Trophoblast cell (in vitro differentiated cells and primary cell): ENCODE data around the gene EXOC4.
"Not testable (repeated sequence)": the region's sequence is repeated elsewhere in the genome, so short reads cannot be mapped to it uniquely, and the experiment has no call there.

Experiments used
- DNase-seq, 2 donors: peaks; one replicate each; pipeline ENCODE4 v3.0.0-alpha.2; 2016
- H2AFZ ChIP-seq: 2 replicates; pipeline ENCODE4 v1.6.1; 2013; ENCODE audit warnings: low read length, moderate library complexity, mild to moderate bottlenecking; ENCODE audit not compliant: insufficient read depth, poor library complexity
- H2AK5ac ChIP-seq: 2 replicates; pipeline ENCODE4 v1.6.1; 2013; ENCODE audit warnings: mild to moderate bottlenecking, low read length
- H2BK120ac ChIP-seq: 2 replicates; pipeline ENCODE4 v1.6.1; 2013; ENCODE audit warnings: low read length, mild to moderate bottlenecking, moderate library complexity; ENCODE audit not compliant: insufficient read depth, poor library complexity
- H2BK12ac ChIP-seq: 2 replicates; pipeline ENCODE4 v1.6.1; 2013; ENCODE audit warnings: mild to moderate bottlenecking, low read length, moderate library complexity
- H2BK5ac ChIP-seq: 2 replicates; pipeline ENCODE4 v1.6.1; 2013; ENCODE audit warnings: low read length, low read depth, moderate library complexity, mild to moderate bottlenecking; ENCODE audit not compliant: poor library complexity
- H3K14ac ChIP-seq: 2 replicates; pipeline ENCODE4 v1.6.1; 2013; ENCODE audit warnings: mild to moderate bottlenecking, low read length
- H3K18ac ChIP-seq: 2 replicates; pipeline ENCODE4 v1.6.1; 2013; ENCODE audit warnings: mild to moderate bottlenecking, low read length
- H3K23ac ChIP-seq: 2 replicates; pipeline ENCODE4 v1.6.1; 2013; ENCODE audit warnings: low read length
- H3K27ac ChIP-seq: 2 replicates; pipeline ENCODE4 v1.5.1; 2013; ENCODE audit warnings: low read depth, mild to moderate bottlenecking, inconsistent platforms, low read length, moderate library complexity
- H3K27me3 ChIP-seq: 2 replicates; pipeline ENCODE4 v1.6.1; 2013; ENCODE audit warnings: inconsistent platforms, mild to moderate bottlenecking, low read length, moderate library complexity; ENCODE audit not compliant: insufficient read depth
- H3K36me3 ChIP-seq, 2 experiments: 1 replicate in 1 of 2; 2 replicates in 1 of 2; pipeline ENCODE4 v1.6.1; 2013; ENCODE audit warnings: low read length in 2 of 2, mild to moderate bottlenecking in 2 of 2, moderate library complexity in 1 of 2; ENCODE audit not compliant: insufficient read depth in 2 of 2, control insufficient read depth in 1 of 2
- H3K4ac ChIP-seq: 2 replicates; pipeline ENCODE4 v1.6.1; 2013; ENCODE audit warnings: low read depth, mild to moderate bottlenecking, low read length, moderate library complexity
- H3K4me1 ChIP-seq, 2 experiments: 1 replicate in 1 of 2; 2 replicates in 1 of 2; pipeline ENCODE4 v1.6.1; 2013; ENCODE audit warnings: low read length in 2 of 2, mild to moderate bottlenecking in 2 of 2, moderate library complexity in 1 of 2; ENCODE audit not compliant: insufficient read depth in 2 of 2, control insufficient read depth in 1 of 2
- H3K4me2 ChIP-seq: 2 replicates; pipeline ENCODE4 v1.6.1; 2013; ENCODE audit warnings: inconsistent platforms, mild to moderate bottlenecking, low read length, moderate library complexity
- H3K4me3 ChIP-seq: 2 replicates; pipeline ENCODE4 v1.5.1; 2013; ENCODE audit warnings: mild to moderate bottlenecking, low read depth, low read length, inconsistent platforms
- H3K79me1 ChIP-seq: one replicate; pipeline ENCODE4 v1.6.1; 2013; ENCODE audit warnings: low read length
- H3K79me2 ChIP-seq: 2 replicates; pipeline ENCODE4 v1.6.1; 2013; ENCODE audit warnings: low read length, mild to moderate bottlenecking; ENCODE audit not compliant: control insufficient read depth, insufficient read depth, poor library complexity
- H3K9ac ChIP-seq: 2 replicates; pipeline ENCODE4 v1.6.1; 2013; ENCODE audit warnings: mild to moderate bottlenecking, low read length
- H3K9me3 ChIP-seq: 2 replicates; pipeline ENCODE4 v1.6.1; 2013; ENCODE audit warnings: low read depth, mild to moderate bottlenecking, control low read depth, inconsistent platforms, low read length; ENCODE audit not compliant: insufficient read depth
- H4K12ac ChIP-seq: 2 replicates; pipeline ENCODE4 v1.6.1; 2013; ENCODE audit warnings: low read depth, mild to moderate bottlenecking, low read length, moderate library complexity
- H4K8ac ChIP-seq: 2 replicates; pipeline ENCODE4 v1.6.1; 2013; ENCODE audit warnings: low read depth, mild to moderate bottlenecking, low read length, moderate library complexity
- H4K91ac ChIP-seq: one replicate; pipeline ENCODE4 v1.6.1; 2013; ENCODE audit warnings: low read depth, mild to moderate bottlenecking, low read length, moderate library complexity
- WGBS: extraction: QIAGEN DNeasy Blood & Tissue Kit; methylation state at CpG from one replicate; pipeline ENCODE4 v1.1.7; 2013; ENCODE audit warnings: missing lambda C conversion rate; ENCODE audit not compliant: insufficient read length, insufficient coverage; ENCODE audit errors: extremely low coverage; 5-methylcytosine and 5-hydroxymethylcytosine counted together

Gene EXOC4

GRCh38 chr7:133642907-133643306, 390.0 kb downstream of the EXOC4 start:
- no peak overlapping the region for H3K27ac ChIP-seq
- no peak overlapping the region for H2AK5ac ChIP-seq
- no peaks in the 10 kb centered on the region for H3K79me2 ChIP-seq
- H3K36me3 ChIP-seq = peaks cover 0 to 2% of the 10 kb centered on the region in 2 experiments
- no peak overlapping the region for H3K9ac ChIP-seq
- H3K9me3 ChIP-seq = no peaks in the 10 kb centered on the region
- no peak overlapping the region for H3K23ac ChIP-seq
- H2BK12ac ChIP-seq = no peak overlapping the region
- H3K14ac ChIP-seq = no peak overlapping the region
- WGBS = no CpG with 5 or more reads among the region's 2 CpGs
- no peak overlapping the region for H4K91ac ChIP-seq
- H3K4me2 ChIP-seq = no peak overlapping the region
- no peak overlapping the region for H3K18ac ChIP-seq
- no peaks in the 10 kb centered on the region for H3K79me1 ChIP-seq
- no peak for DNase-seq
- no peak overlapping the region for H3K4ac ChIP-seq
- no peak overlapping the region for H2BK5ac ChIP-seq
- no peak overlapping the region for H4K12ac ChIP-seq
- no peaks in the 10 kb centered on the region for H3K27me3 ChIP-seq
- no peaks in the 10 kb centered on the region for H3K4me1 ChIP-seq
- H2BK120ac ChIP-seq = no peak overlapping the region
- no peak overlapping the region for H4K8ac ChIP-seq
- no peak overlapping the region for H2AFZ ChIP-seq
- no peak overlapping the region for H3K4me3 ChIP-seq

GRCh38 chr7:133643652-133644051, 390.8 kb downstream of the EXOC4 start:
- not testable (repeated sequence) for H3K23ac ChIP-seq, H2BK120ac ChIP-seq, H3K27me3 ChIP-seq, H2AFZ ChIP-seq, H3K27ac ChIP-seq, H3K79me2 ChIP-seq, H3K79me1 ChIP-seq, H3K4me1 ChIP-seq, H2AK5ac ChIP-seq, H3K4me2 ChIP-seq, H3K4ac ChIP-seq, H3K9ac ChIP-seq, H4K8ac ChIP-seq, H4K91ac ChIP-seq, H3K18ac ChIP-seq, DNase-seq, H3K36me3 ChIP-seq, H2BK5ac ChIP-seq, H4K12ac ChIP-seq, H3K4me3 ChIP-seq, H2BK12ac ChIP-seq, H3K9me3 ChIP-seq, H3K14ac ChIP-seq
- WGBS = no CpG with 5 or more reads among the region's 5 CpGs

GRCh38 chr7:133645884-133646391, 393.1 kb downstream of the EXOC4 start:
- no peak overlapping the region for H3K4me2 ChIP-seq
- no peak overlapping the region for H4K12ac ChIP-seq
- no peak overlapping the region for H4K8ac ChIP-seq
- no peak overlapping the region for H3K4ac ChIP-seq
- H3K27me3 ChIP-seq = no peaks in the 10 kb centered on the region
- peaks cover 0 to 2% of the 10 kb centered on the region in 2 experiments for H3K36me3 ChIP-seq
- H3K4me3 ChIP-seq = no peak overlapping the region
- no peaks in the 10 kb centered on the region for H3K79me1 ChIP-seq
- H3K4me1 ChIP-seq = no peaks in the 10 kb centered on the region
- no peak for DNase-seq
- H3K23ac ChIP-seq = no peak overlapping the region
- no peak overlapping the region for H2BK120ac ChIP-seq
- H3K14ac ChIP-seq = no peak overlapping the region
- H2BK12ac ChIP-seq = no peak overlapping the region
- H2AK5ac ChIP-seq = no peak overlapping the region
- H3K9me3 ChIP-seq = no peaks in the 10 kb centered on the region
- H3K18ac ChIP-seq = no peak overlapping the region
- H3K9ac ChIP-seq = no peak overlapping the region
- no peak overlapping the region for H3K27ac ChIP-seq
- no peak overlapping the region for H4K91ac ChIP-seq
- no CpG with 5 or more reads among the region's 2 CpGs for WGBS
- no peak overlapping the region for H2AFZ ChIP-seq
- no peaks in the 10 kb centered on the region for H3K79me2 ChIP-seq
- H2BK5ac ChIP-seq = no peak overlapping the region

- H4K8ac ChIP-seq = no peak overlapping the region
- DNase-seq = no peak
- H4K91ac ChIP-seq = no peak overlapping the region
- no peak overlapping the region for H3K4me3 ChIP-seq
- H3K27me3 ChIP-seq = no peaks in the 10 kb centered on the region
- no peaks in the 10 kb centered on the region for H3K79me1 ChIP-seq
- peaks cover 0 to 2% of the 10 kb centered on the region in 2 experiments for H3K36me3 ChIP-seq
- WGBS = no CpG with 5 or more reads among the region's 7 CpGs
- no peak overlapping the region for H2BK12ac ChIP-seq
- no peak overlapping the region for H3K27ac ChIP-seq
- H3K4me2 ChIP-seq = no peak overlapping the region
- no peak overlapping the region for H2BK5ac ChIP-seq
- no peak overlapping the region for H3K18ac ChIP-seq
- no peak overlapping the region for H3K9ac ChIP-seq
- no peak overlapping the region for H4K12ac ChIP-seq
- H3K79me2 ChIP-seq = no peaks in the 10 kb centered on the region
- no peak overlapping the region for H3K4ac ChIP-seq
- no peaks in the 10 kb centered on the region for H3K9me3 ChIP-seq
- H2AFZ ChIP-seq = no peak overlapping the region
- H2BK120ac ChIP-seq = no peak overlapping the region
- H3K23ac ChIP-seq = no peak overlapping the region
- no peak overlapping the region for H3K14ac ChIP-seq
- no peak overlapping the region for H2AK5ac ChIP-seq
- H3K4me1 ChIP-seq = no peaks in the 10 kb centered on the region
These were observed 393.8 kb downstream of the EXOC4 start for GRCh38 chr7:133646472-133647315.
